ENCODE results near the gene CRYGS.

Gene CRYGS

DNA sequence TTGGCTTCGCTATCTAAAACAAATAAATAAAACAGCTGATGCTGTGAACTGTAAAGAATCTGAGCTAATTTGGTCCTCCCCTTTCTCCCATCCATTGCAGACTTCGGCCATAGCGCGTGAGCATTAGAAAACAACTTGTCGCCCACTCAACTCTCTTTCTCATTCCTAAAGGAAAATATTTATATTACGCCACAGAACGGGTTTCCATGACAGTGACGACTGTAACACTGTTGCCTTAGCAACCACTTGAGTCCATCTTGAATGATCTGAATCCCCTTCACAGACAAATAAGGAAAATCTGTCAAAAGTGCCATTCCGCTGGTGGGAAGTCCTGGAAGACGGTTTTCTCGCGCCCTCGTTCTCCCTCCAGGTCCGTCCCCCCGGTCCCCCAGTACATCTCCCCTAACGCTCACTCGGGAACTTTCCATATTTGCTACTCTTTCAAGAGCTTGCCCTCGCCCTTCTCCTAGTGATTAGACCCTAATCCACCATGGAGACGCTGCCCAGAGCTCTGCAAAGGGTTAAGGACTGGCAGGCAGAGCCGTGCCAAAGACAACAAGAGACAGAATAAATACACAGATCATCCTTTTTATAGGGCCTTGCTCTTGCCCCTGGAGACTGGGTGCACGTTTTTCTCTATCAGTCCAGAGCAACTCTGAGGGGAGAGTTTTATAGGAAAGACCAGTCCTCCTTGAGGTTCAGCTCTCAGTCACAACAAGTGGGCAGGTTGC lies 50.5 kb downstream of the CRYGS start:
- DNase-seq (ENCODE audit: low read depth): no peak

GRCh38 chr3:186492385-186492984 lies 51.7 kb downstream of the CRYGS start:
- DNase-seq (ENCODE audit: low read depth): no peak

GRCh38 chr3:186489507-186489906 lies 54.7 kb downstream of the CRYGS start:
- DNase-seq (ENCODE audit: low read depth): no peak

Measured in amniotic epithelial cell (primary cell).